Adrenal gland (tissue), 12 donors: ENCODE measurements around the gene BOLA2B. TPM values are rescaled to one million over a fixed set of nuclear protein-coding genes. Genes with fewer than 3 reads are reported as not detected.

ENCODE experiments used
- DNase-seq, 7 donors: peaks; one replicate each; pipeline ENCODE4 v3.0.0-alpha.2; 2019 to 2020
- H3K27ac ChIP-seq, 5 donors: fragments of 200-600 bp; sonication (generic) in 4 of 5; 1 replicate in 3 of 5; 2 replicates in 2 of 5; pipeline versions ENCODE4 v1.5.1 to v1.8.0; 2016 to 2020; ENCODE audit warnings: mild to moderate bottlenecking in 1 of 5
- H3K27me3 ChIP-seq: fragments of 200-600 bp; 2 replicates; pipeline ENCODE4 v1.8.0; 2021
- H3K36me3 ChIP-seq, 2 donors: fragments of 200-600 bp; replicated peaks in 1 of 2; 1 replicate in 1 of 2; 2 replicates in 1 of 2; pipeline versions ENCODE4 v1.5.1 to v1.8.0; 2018 to 2022
- H3K4me1 ChIP-seq, 2 donors: fragments of 200-600 bp; replicated peaks in 1 of 2; 1 replicate in 1 of 2; 2 replicates in 1 of 2; pipeline versions ENCODE4 v1.5.1 to v1.8.0; 2018 to 2021
- H3K4me3 ChIP-seq, 4 donors: fragments of 200-600 bp; sonication (generic) in 3 of 4; one replicate each; pipeline ENCODE4 v1.5.1; 2016 to 2018
- H3K9me3 ChIP-seq, 3 donors: fragments of 200-600 bp; sonication (generic) in 1 of 3; replicated peaks in 1 of 3; 1 replicate in 2 of 3; 2 replicates in 1 of 3; pipeline versions ENCODE4 v1.5.1 to v1.8.0; 2016 to 2021
- POLR2A ChIP-seq, 2 donors: fragments of 450-650 bp; IDR thresholded peaks; one replicate each; pipeline ENCODE4 v1.6.1; 2017; ENCODE audit warnings: antibody characterized with exemption in 2 of 2, mild to moderate bottlenecking in 2 of 2, moderate library complexity in 1 of 2
- WGBS, 4 donors: extraction: QIAGEN DNeasy Blood & Tissue Kit in 2 of 4; methylation state at CpG; one replicate each; pipeline versions ENCODE4 v1.1.5 to v1.1.7; 2013 to 2017; 5-methylcytosine and 5-hydroxymethylcytosine counted together
- intact Hi-C, 2 donors: fragments of 100-400 bp; cut with DNase I; formaldehyde crosslinking; loops; one replicate each; pipeline versions ENCODE4 v1.14.1 to v1.15.0; 2022 to 2023
- polyA plus RNA-seq, 3 donors: library from polyadenylated mRNA; stranded (reverse); fragments of 200-250 nt in 2 of 3; fragments of 350-450 nt in 1 of 3; fragmentation: Illumina TruSeq in 1 of 3; extraction: RNeasy Lipid Tissue Mini Kit (QIAGEN cat#74804) in 1 of 3; gene quantifications; one replicate each; pipeline ENCODE4 v1.2.3, GENCODE V29; 2013 to 2014
- total RNA-seq, 9 donors: library from RNA; depleted of rRNA in 4 of 9; stranded (reverse); fragments of >200 nt in 4 of 9; fragments of 120-200 nt in 1 of 9; fragmentation: NEBNext Ultra II Directional in 1 of 9; extraction: Animal tissue kit (Norgen Biotek cat#: 25700) in 1 of 9; gene quantifications; one replicate each; pipeline versions ENCODE4 v1.1.0 to v1.2.4, GENCODE V29; 2013 to 2023
- TF ChIP-seq, protein P1 (sequence below), 6 experiments: fragments of 450-650 bp in 4 of 6; fragments of 200-600 bp in 2 of 6; sonication (generic) in 1 of 6; IDR thresholded peaks; 1 replicate in 5 of 6; 2 replicates in 1 of 6; pipeline versions ENCODE4 v1.5.1 to v1.8.0; 2016 to 2021; ENCODE audit warnings: antibody characterized with exemption in 6 of 6, mild to moderate bottlenecking in 2 of 6, moderate library complexity in 1 of 6
- donor health status: healthy with polysubstance abuse.
- donor health status: Bipolar disorder and iron deficiency.
- donor health status: DM: yes; HTN: yes; CAD: no.
- donor health status: DM: no; HTN: no; CAD: no.
- donor health status: DM: no; HTN: no; CAD: no.
- donor health status: DM: yes; HTN: yes; CAD: no.

Gene BOLA2B
- total and polyA plus RNA-seq, 12 donors, result 55.1 to 449 (median 155) TPM

DNA sequence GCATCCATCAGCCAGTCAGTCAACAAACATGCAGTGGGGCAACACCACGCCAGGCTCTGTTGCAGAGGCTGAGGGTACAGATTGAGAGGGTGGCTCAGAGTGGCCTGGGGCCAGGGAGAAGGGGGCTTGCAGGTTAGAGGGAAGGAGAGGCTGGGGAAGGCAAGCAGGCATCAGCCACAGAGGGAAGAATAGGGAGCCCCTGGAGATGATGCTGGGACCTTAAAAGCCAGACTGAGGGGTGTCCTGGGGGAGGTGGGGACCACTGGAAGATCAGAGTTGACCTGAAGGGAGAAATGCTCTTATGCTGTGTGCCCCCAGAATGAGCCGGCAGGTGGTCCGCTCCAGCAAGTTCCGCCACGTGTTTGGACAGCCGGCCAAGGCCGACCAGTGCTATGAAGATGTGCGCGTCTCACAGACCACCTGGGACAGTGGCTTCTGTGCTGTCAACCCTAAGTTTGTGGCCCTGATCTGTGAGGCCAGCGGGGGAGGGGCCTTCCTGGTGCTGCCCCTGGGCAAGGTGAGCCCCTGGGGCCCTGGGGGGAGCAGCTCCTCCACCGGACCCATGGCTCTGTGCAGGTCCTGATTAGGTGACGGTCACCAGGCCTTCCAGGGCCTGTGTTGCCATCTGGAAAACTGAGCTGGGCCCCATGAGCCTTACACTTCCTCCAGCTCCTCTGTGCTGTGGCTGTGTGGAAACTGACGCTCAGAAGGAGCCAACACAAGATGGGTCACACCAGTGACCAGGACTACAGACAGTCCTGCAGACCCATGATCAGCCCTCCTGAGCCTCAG lies 8.4 kb downstream of the BOLA2B start:
- Histone ChIP-seq H3K27ac (peak overlapping the region in 2 of 5 donors; percentile 30 to 81), H3K27me3 (no peaks in the 10 kb centered on the region), H3K4me3 (peak overlapping the region in 1 of 4 donors; percentile 72), H3K9me3 (no peaks in the 10 kb centered on the region), H3K36me3 (peaks cover 0 to 4% of the 10 kb centered on the region in 2 donors), H3K4me1 (peaks cover 0 to 3% of the 10 kb centered on the region in 2 donors)
- 43 to 94% (median 73%) methylated on average over 2 to 13 of the region's 13 CpGs for WGBS, 4 donors
- peak in 3 of 7 donors; percentile 16 to 21 (median 20) for DNase-seq
- intact Hi-C loops, result loop anchor here in 1 of 2 donors (10.0 kb wide), 1 partner anchor 60 kb away; the partner anchor contains the start of gene MAPK3
- TF ChIP-seq POLR2A (IDR thresholded peaks at IDR 0.05), result no peak
- TF ChIP-seq, protein P1, sequence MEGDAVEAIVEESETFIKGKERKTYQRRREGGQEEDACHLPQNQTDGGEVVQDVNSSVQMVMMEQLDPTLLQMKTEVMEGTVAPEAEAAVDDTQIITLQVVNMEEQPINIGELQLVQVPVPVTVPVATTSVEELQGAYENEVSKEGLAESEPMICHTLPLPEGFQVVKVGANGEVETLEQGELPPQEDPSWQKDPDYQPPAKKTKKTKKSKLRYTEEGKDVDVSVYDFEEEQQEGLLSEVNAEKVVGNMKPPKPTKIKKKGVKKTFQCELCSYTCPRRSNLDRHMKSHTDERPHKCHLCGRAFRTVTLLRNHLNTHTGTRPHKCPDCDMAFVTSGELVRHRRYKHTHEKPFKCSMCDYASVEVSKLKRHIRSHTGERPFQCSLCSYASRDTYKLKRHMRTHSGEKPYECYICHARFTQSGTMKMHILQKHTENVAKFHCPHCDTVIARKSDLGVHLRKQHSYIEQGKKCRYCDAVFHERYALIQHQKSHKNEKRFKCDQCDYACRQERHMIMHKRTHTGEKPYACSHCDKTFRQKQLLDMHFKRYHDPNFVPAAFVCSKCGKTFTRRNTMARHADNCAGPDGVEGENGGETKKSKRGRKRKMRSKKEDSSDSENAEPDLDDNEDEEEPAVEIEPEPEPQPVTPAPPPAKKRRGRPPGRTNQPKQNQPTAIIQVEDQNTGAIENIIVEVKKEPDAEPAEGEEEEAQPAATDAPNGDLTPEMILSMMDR (IDR thresholded peaks at IDR 0.05), result no peak

DNA sequence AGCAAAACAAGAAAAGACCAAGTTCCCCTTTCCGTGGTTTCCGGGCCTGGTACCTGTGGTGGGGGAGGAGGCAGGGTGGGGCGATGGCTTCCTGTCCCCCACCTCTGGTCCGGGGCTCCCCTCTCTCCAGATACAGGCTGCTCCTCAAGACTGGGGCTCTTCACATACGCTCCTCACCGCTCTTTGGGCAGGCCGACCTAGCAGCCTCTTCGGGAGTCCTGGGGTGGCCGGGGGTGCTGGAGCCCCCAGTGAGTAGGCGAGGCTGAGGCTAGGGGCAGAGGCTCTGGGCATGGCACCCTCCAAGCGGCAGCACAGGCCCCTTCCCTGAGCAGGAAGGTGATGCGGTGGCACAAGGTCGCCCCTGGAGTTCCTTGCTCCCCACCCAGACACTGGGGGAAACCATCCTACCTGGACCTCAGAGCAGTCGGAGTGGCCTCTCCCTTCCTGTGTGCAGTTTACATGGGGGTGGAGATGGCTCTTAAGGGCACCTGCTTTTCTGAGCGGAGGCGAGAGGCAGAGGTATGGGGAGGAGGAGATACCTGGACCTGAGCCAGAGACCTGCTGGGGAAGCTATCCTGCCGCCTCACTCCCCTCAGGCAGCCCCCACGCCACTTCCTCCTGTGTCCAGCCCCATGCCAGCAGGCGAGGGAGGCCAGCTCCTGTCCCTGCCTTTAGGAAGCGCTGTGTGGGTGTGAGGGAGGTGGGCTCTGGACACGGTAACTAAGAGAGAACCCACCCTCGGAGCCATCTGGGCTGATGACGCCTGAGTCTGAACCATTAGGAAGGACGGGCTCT lies 9.2 kb downstream of the BOLA2B start:
- H3K4me1 ChIP-seq, result peaks cover 0 to 3% of the 10 kb centered on the region in 2 donors
- DNase-seq, result peak in 6 of 7 donors; percentile 17 to 57 (median 30)
- no peaks in the 10 kb centered on the region for H3K9me3 ChIP-seq
- no peaks in the 10 kb centered on the region for H3K27me3 ChIP-seq
- peak overlapping the region in 1 of 4 donors; percentile 72 for H3K4me3 ChIP-seq
- intact Hi-C loops, result loop anchor here in 1 of 2 donors (10.0 kb wide), 1 partner anchor 59 kb away; the partner anchor contains the start of gene MAPK3
- H3K36me3 ChIP-seq, result peaks cover 0 to 4% of the 10 kb centered on the region in 2 donors
- H3K27ac ChIP-seq, result peak overlapping the region in 2 of 5 donors; percentile 30 to 81
- WGBS, 4 donors, result 34 to 38% (median 37%) methylated on average over 6 to 24 of the region's 24 CpGs
- TF ChIP-seq POLR2A (IDR thresholded peaks at IDR 0.05), result no peak
- TF ChIP-seq, protein P1 (IDR thresholded peaks at IDR 0.05), result no peak

DNA sequence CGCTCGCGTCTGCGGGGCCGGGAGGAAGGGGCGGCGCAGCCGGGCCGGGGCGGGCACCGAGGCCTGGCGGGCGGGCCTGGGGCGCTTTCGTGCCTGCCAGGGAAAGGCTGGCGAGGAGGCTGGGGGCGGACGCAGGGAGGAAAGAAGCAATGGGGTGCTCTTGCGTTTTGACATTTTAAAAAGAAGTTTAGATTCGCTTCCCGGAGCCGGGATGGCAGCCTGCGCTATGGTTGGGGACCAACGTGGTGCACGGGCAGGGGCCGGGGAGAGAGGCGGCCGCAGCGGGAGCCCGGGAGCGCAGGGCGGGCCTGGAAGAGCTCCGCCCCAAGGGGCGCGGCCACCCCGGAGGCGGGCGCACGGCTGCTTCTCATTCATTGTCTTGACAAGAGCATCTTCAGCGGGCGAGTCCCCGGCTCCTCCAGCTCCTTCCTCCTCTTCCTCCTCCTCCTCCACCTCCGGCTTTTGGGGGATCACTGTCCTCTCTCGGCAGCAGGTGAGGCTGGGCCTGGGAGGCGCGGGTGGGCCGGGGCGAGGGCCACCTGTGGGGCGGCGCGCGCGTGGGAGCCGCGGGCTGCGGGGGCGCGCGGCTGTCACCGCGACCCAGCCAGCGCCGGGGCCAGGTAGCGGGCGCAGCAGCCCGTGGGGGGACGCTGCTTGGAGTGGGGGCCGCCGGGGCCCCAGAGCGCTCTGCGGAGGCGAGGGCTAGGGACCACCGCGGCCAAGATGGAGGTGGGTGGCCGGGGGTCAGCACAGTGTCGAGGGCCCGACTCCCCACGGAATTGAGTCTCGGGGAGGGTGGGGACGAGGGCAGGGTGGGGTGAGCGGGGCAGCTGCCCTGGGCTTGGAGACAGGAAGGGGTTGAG lies 10.0 kb downstream of the BOLA2B start, which contains the start of gene CORO1A:
Gene CORO1A, plus strand, starts transcription at position 370 of the 863 bp plus-strand sequence. CDS start 1,608 bp downstream, outside the sequence.
- peak within 1 kb of the TSS in 4 of 5 donors; percentile 57 to 81 (median 64) for H3K27ac ChIP-seq
- peak; percentile 81 to 89 (median 82) for DNase-seq
- H3K9me3 ChIP-seq, result no peaks in the 10 kb centered on the region
- H3K27me3 ChIP-seq, result no peaks in the 10 kb centered on the region
- intact Hi-C loops, result loop anchor here in 1 of 2 donors (10.0 kb wide), 1 partner anchor 59 kb away; the partner anchor contains the start of gene MAPK3
- H3K4me3 ChIP-seq, result peak within 1 kb of the TSS in 2 of 4 donors; percentile 51 to 72
- peaks cover 0 to 3% of the 10 kb centered on the region in 2 donors for H3K4me1 ChIP-seq
- TF ChIP-seq, protein P1 (IDR thresholded peaks at IDR 0.05), result no peak
- peak in 1 of 2 donors; percentile 15 for TF ChIP-seq POLR2A (IDR thresholded peaks at IDR 0.05)
- H3K36me3 ChIP-seq, result peaks cover 0 to 4% of the 10 kb centered on the region in 2 donors
- WGBS, 4 donors, result 0 to 2% (median 1%) methylated on average over 22 to 79 of the region's 81 CpGs
